GM21529 (cell line): Measurements from ENCODE around the gene FAM169A.
"Not testable (repeated sequence)": the region's sequence is repeated elsewhere in the genome, so short reads cannot be mapped to it uniquely, and the experiment has no call there.

Experiments used
- ATAC-seq: cut with Tn5 transposase; IDR thresholded peaks from one replicate; pipeline ENCODE4 v1.9.1; 2021; ENCODE audit not compliant: unreplicated experiment

The FAM169A gene

DNA sequence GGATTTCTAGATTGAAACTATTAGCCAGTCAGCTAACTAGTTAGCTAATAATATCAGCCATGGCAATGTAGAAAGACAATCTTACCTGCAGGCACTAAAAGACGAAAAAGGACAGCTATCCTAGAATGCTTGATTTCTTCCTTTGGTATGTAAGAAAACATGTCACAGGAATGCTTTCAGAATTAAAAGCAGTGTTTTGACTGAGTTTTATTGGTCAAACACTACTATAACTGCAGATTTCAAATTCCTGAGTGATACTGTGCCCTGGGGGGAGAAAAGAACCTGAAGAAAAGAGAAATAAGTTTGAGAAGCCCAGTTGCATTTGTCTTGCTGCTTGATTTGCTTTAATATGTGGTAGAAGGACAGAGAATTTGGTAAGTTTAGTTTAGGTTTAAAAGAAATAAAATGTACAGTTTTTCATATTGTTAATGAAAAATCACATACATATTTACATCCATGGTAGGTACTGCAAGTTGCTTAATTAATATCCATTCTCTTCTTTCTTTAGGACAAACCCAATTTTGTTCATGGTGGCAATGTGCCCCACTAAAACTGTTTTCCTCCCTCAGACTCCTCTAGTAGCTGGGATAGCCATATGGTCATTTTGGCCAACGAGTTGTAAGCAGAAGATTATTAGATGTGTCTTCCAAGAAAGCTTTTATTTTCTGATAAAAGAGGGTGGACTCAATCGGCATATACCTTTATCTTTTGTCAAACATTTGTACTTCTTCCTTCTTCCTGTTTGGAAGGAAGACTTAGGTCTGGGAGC lies 4.3 kb upstream of the FAM169A start:
- no peak for ATAC-seq

- ATAC-seq, result not testable (repeated sequence)
Measured at GRCh38 chr5:74869414-74869813, 3.2 kb upstream of the FAM169A start.

- peak; percentile 8 for ATAC-seq
Measured at GRCh38 chr5:74866596-74867162, 492 bp upstream of the FAM169A start.

GRCh38 chr5:74865256-74865803 lies 857 bp downstream of the FAM169A start:
- ATAC-seq, result no peak

DNA sequence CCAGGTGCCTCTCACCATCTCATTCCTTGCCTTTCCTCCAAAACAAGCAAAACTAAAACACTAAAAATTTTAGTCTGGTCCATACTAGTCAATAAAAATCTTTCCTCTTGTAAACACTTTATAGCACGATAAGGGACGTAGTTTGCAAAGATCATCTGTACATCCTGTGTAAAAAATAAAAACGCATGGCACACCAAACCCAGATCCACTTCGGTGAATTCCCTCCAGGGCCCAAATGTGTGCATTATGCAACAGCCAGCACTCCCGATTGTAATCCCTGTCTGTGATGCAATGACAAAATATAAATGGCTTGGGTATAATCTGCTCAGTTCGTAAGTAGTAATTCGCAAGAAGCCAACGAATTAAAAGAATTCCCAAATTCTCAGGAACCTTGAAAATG lies 1.4 kb downstream of the FAM169A start:
- ATAC-seq, result no peak

DNA sequence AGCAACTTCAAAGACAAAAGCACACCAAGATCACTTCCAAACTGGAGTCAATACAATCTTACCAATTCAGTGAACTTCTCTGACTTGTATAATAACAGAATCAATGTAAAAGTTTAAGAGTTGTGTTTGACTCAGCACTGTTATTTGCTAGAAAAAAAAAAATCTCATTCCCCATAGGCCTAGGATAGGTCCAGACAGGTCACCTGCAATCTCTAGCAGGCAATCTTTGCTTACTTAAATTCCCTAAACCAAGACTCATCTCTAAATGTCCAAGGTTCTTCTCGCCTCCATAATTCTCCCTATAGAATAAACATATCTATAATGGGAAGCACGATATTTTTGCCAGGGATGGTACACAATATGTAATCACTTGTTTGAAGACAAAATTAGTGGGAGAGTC lies 2.5 kb downstream of the FAM169A start:
- ATAC-seq, result no peak

- no peak for ATAC-seq
Measured at GRCh38 chr5:74862221-74862620, 4.0 kb downstream of the FAM169A start.

- not testable (repeated sequence) for ATAC-seq
Measured at GRCh38 chr5:74856975-74857374, 9.2 kb downstream of the FAM169A start.

GRCh38 chr5:74853256-74853655 lies 12.9 kb downstream of the FAM169A start:
- ATAC-seq, result no peak

DNA sequence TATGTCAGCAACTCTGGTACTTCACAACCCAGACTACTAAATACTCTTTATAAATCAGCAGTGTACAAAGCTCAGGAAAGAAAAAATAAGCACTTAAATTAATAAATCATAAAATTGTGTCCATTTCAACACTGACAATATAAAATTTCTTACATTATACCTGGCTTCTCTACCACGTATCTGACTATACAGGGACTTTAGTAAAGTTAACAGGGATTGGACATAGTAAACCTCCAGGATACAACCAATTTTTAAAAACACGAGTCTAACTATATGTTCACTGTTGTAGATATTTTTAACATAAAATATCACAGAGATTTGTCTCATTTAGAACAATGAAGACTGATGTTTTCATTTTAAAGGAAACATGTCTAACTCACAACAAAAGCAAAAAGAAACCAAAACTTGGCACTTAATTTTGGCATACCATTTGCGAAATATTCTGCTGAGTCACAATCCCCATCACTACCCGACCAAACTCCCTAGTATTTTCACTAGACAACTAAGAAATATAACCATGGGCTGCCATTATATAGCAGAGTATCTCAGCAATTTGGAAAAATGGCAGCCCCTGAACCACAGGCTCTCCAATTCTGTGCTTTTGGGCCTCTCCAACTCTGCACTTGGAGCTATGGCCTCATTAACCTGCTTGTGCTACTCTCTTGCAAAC lies 14.4 kb downstream of the FAM169A start:
- ATAC-seq, result no peak

GRCh38 chr5:74850789-74851425 lies 15.3 kb downstream of the FAM169A start:
- no peak for ATAC-seq

DNA sequence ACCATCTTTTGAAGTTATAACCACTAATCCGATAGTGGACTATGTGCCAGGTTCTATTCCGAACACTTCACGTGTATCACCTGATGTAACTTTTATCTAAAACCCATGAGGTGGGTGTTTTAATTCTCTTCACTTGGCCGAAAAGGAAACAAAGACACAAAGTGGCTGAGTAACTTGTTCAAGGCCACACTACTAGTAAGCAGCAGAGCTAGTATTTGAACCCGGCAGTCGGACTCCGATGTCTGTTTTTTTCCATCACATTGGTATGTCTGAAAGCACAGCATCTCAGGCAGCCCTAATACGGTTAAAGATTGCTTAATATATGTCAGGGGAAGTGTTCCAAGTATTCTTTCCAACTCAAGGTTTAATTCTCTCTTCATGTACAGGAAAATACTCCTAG lies 16.2 kb downstream of the FAM169A start:
- ATAC-seq, result no peak

GRCh38 chr5:74848553-74849025 lies 17.6 kb downstream of the FAM169A start:
- ATAC-seq, result no peak

GRCh38 chr5:74839229-74839628 lies 27.0 kb downstream of the FAM169A start:
- ATAC-seq, result no peak

- no peak for ATAC-seq
Measured at GRCh38 chr5:74838262-74838661, 27.9 kb downstream of the FAM169A start.

DNA sequence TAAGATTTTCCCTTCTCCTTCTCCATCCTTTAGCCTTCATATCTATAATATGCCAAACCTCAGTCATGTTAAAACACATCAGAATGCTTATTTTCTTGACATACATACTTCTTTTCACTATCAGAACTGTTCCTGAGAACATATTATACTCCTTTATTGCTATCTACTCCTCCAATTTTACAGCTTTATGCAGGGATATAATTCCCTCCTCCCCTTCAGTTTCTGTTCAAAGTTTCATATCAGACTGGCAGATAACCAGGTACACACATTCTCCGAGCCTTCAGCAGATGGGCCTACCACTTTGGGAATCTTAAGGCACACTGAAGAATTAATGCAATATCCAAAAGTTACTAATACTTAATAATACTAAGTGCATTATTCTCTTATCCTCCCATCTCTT lies 29.1 kb downstream of the FAM169A start:
- no peak for ATAC-seq

GRCh38 chr5:74833537-74834266 lies 32.5 kb downstream of the FAM169A start:
- ATAC-seq, result no peak

DNA sequence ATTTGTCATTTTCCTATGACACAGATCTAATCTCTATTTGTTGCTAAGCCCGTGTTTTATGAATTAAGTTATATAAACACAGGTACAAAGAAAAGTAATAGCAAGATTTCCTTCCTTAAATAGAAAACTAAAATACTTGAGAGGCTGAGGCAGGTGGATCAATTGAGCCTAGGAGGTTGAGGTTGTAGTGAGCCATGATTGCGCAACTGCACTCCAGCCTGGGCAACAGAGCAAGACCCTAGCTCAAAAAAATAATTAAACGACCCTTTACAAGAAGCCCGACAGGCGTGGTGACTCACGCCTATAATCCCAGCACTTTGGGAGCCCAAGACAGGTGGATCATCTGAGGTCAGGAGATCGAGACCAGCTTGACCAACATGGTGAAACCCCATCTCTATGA lies 36.8 kb downstream of the FAM169A start:
- no peak for ATAC-seq

DNA sequence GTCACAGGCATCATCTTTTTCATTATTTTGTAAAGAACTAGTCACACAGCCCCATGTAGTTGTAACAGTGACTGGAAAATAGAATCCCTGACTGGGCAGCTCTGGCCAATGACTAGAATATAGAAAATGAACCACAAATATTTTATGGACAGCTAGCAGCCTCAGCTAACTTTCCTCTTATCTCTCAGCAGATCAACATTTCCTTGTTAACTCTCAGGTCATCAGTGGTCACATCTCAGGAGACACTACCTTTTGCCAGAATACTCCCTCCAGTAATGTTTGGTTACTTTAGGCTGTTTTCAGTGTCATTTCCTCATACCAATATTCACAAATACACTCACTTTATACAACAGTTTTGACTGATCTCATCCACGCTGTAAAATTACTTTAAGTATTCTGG lies 43.9 kb downstream of the FAM169A start:
- ATAC-seq, result no peak

DNA sequence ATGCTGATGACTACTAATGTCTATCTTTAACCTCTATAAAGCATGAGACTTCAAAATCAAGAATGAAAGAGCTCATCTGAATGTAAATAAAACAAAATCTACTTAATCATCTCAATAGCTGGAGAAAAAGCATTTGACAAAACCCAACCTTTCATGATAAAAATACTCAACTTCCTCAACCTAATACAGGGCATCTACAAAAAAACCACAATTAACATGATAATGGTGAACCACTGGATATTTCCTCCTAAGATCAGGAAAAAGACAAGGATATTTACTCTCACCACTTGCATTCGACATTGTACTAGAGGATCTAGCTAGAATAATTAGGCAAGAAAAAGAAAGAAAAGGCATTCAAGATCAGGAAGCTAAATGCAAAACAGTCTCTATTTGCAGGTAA lies 49.3 kb downstream of the FAM169A start:
- no peak for ATAC-seq

- no peak for ATAC-seq
Measured at GRCh38 chr5:74810915-74811314, 55.3 kb downstream of the FAM169A start.
